Activated CD8-positive, alpha-beta T cell treated with anti-CD3 and anti-CD28 coated beads, Interleukin-2, amount 10 ng/mL, durations not matched to agents 7 days and 5 days (primary cell): Measurements from ENCODE around the gene DYNLRB1. TPM values are rescaled to one million over a fixed set of nuclear protein-coding genes. Genes with fewer than 3 reads are reported as not detected.

Experiments used
- ATAC-seq: fragments of 150-1000 bp; cut with Tn5 transposase; one replicate; pipeline ENCODE4 v1.10.0; 2021; ENCODE audit warnings: moderate library complexity
- CTCF ChIA-PET: fragments of 350-600 bp; sonication (Branson Sonifier 250); formaldehyde crosslinking; loops from one replicate; lab custom pipeline; 2021; ENCODE audit warnings: antibody characterized with exemption; lab: Charles Lee
- POLR2A ChIA-PET: fragments of 350-600 bp; sonication (Branson Sonifier 250); formaldehyde crosslinking; loops from one replicate; lab custom pipeline; 2021; ENCODE audit warnings: antibody characterized with exemption; lab: Charles Lee
- DNase-seq: peaks from one replicate; pipeline ENCODE4 v3.0.0-alpha.2; 2020
- H3K27ac Mint-ChIP-seq: one replicate; pipeline ENCODE4 v1.8.0; 2021; ENCODE audit warnings: mild to moderate bottlenecking, mixed read lengths
- H3K27me3 Mint-ChIP-seq: one replicate; pipeline ENCODE4 v1.8.0; 2021; ENCODE audit warnings: low read depth, mixed read lengths
- H3K36me3 Mint-ChIP-seq: one replicate; pipeline ENCODE4 v1.8.0; 2021; ENCODE audit warnings: low read depth, mixed read lengths
- H3K4me1 Mint-ChIP-seq: one replicate; pipeline ENCODE4 v1.8.0; 2021; ENCODE audit warnings: low read depth, mixed read lengths
- H3K4me3 Mint-ChIP-seq: one replicate; pipeline ENCODE4 v1.8.0; 2021; ENCODE audit warnings: mild to moderate bottlenecking, mixed read lengths
- H3K9me3 Mint-ChIP-seq: one replicate; pipeline ENCODE4 v1.8.0; 2022; ENCODE audit warnings: mixed read lengths; ENCODE audit not compliant: insufficient read depth
- total RNA-seq, 2 experiments: library from RNA; stranded (reverse); gene quantifications; one replicate each; pipeline ENCODE4 v1.2.3, GENCODE V29; 2021

DYNLRB1 gene
- total RNA-seq, 2 experiments from 2014 or later = 91.9 to 103 TPM

- ATAC-seq (peak; percentile 83), DNase-seq (peak; percentile 40)
- no peak overlapping the region for H3K4me3 Mint-ChIP-seq
- H3K27me3 Mint-ChIP-seq = no peaks in the 10 kb centered on the region
- ChIA-PET CTCF (interaction anchor here (0.8 to 2.9 kb wide), 8 partner anchors 9 to 811 kb away, joined by 3 to 15 read pairs (median 3); no protein-coding TSS in a partner anchor), POLR2A (interaction anchor here (0.9 to 1.2 kb wide), 3 partner anchors 9 to 220 kb away, joined by 3 to 4 read pairs (median 3); no protein-coding TSS in a partner anchor)
- H3K36me3 Mint-ChIP-seq = peaks cover 15% of the 10 kb centered on the region
- H3K9me3 Mint-ChIP-seq = no peaks in the 10 kb centered on the region
- H3K4me1 Mint-ChIP-seq = peaks cover 9% of the 10 kb centered on the region
- H3K27ac Mint-ChIP-seq = no peak overlapping the region
Measured at GRCh38 chr20:34544109-34544796, 28.0 kb downstream of the DYNLRB1 start.

- DNase-seq (no peak), ATAC-seq (no peak)
- Mint-ChIP-seq H3K27me3 (no peaks in the 10 kb centered on the region), H3K4me1 (peaks cover 11% of the 10 kb centered on the region), H3K4me3 (no peak overlapping the region), H3K9me3 (no peaks in the 10 kb centered on the region), H3K36me3 (no peaks in the 10 kb centered on the region), H3K27ac (no peak overlapping the region)
- CTCF ChIA-PET = no interaction called here
- POLR2A ChIA-PET = no interaction called here
Measured at GRCh38 chr20:34546751-34547181, 30.5 kb downstream of the DYNLRB1 start.

- H3K4me1 Mint-ChIP-seq = peaks cover 11% of the 10 kb centered on the region
- ChIA-PET CTCF (no interaction called here), POLR2A (no interaction called here)
- DNase-seq (no peak), ATAC-seq (no peak)
- H3K4me3 Mint-ChIP-seq = no peak overlapping the region
- no peaks in the 10 kb centered on the region for H3K36me3 Mint-ChIP-seq
- no peaks in the 10 kb centered on the region for H3K27me3 Mint-ChIP-seq
- H3K27ac Mint-ChIP-seq = no peak overlapping the region
- no peaks in the 10 kb centered on the region for H3K9me3 Mint-ChIP-seq
Measured at GRCh38 chr20:34547844-34548613, 31.8 kb downstream of the DYNLRB1 start.

GRCh38 chr20:34549291-34549928 is 33.2 kb downstream of the DYNLRB1 start:
- no peaks in the 10 kb centered on the region for H3K36me3 Mint-ChIP-seq
- no peak overlapping the region for H3K27ac Mint-ChIP-seq
- ATAC-seq = peak; percentile 43
- CTCF ChIA-PET = no interaction called here
- POLR2A ChIA-PET = no interaction called here
- H3K4me1 Mint-ChIP-seq = peaks cover 7% of the 10 kb centered on the region
- H3K4me3 Mint-ChIP-seq = no peak overlapping the region
- no peak for DNase-seq
- no peaks in the 10 kb centered on the region for H3K27me3 Mint-ChIP-seq
- no peaks in the 10 kb centered on the region for H3K9me3 Mint-ChIP-seq

GRCh38 chr20:34549929-34550305 is 33.7 kb downstream of the DYNLRB1 start:
- no peak overlapping the region for H3K4me3 Mint-ChIP-seq
- DNase-seq (no peak), ATAC-seq (no peak)
- no peaks in the 10 kb centered on the region for H3K36me3 Mint-ChIP-seq
- no peaks in the 10 kb centered on the region for H3K9me3 Mint-ChIP-seq
- H3K27ac Mint-ChIP-seq = no peak overlapping the region
- H3K4me1 Mint-ChIP-seq = peaks cover 2% of the 10 kb centered on the region
- POLR2A ChIA-PET = no interaction called here
- no peaks in the 10 kb centered on the region for H3K27me3 Mint-ChIP-seq
- CTCF ChIA-PET = no interaction called here

GRCh38 chr20:34552569-34552968 is 36.3 kb downstream of the DYNLRB1 start:
- H3K36me3 Mint-ChIP-seq = no peaks in the 10 kb centered on the region
- H3K27me3 Mint-ChIP-seq = no peaks in the 10 kb centered on the region
- DNase-seq (no peak), ATAC-seq (no peak)
- H3K4me1 Mint-ChIP-seq = peaks cover 8% of the 10 kb centered on the region
- POLR2A ChIA-PET = interaction anchor here (1.2 kb wide), 1 partner anchor 8 kb away, joined by 4 read pairs; no protein-coding TSS in a partner anchor
- no peak overlapping the region for H3K27ac Mint-ChIP-seq
- no peak overlapping the region for H3K4me3 Mint-ChIP-seq
- CTCF ChIA-PET = no interaction called here
- H3K9me3 Mint-ChIP-seq = no peaks in the 10 kb centered on the region

GRCh38 chr20:34553366-34553867 is 37.2 kb downstream of the DYNLRB1 start:
- Mint-ChIP-seq H3K4me1 (peaks cover 14% of the 10 kb centered on the region), H3K4me3 (no peak overlapping the region), H3K27me3 (no peaks in the 10 kb centered on the region), H3K27ac (no peak overlapping the region), H3K9me3 (no peaks in the 10 kb centered on the region), H3K36me3 (peaks cover 3% of the 10 kb centered on the region)
- ATAC-seq = no peak
- CTCF ChIA-PET = interaction anchor here (0.8 to 0.9 kb wide), 2 partner anchors 9 to 15 kb away, joined by 3 to 5 read pairs; no protein-coding TSS in a partner anchor
- DNase-seq = no peak
- POLR2A ChIA-PET = interaction anchor here (1.2 kb wide), 1 partner anchor 9 kb away, joined by 4 read pairs; no protein-coding TSS in a partner anchor

GRCh38 chr20:34557936-34558319 is 41.7 kb downstream of the DYNLRB1 start:
- CTCF ChIA-PET = interaction anchor here (0.7 to 1.9 kb wide), 7 partner anchors 17 to 245 kb away, joined by 3 to 11 read pairs (median 4); no protein-coding TSS in a partner anchor
- ATAC-seq (no peak), DNase-seq (no peak)
- no peaks in the 10 kb centered on the region for H3K9me3 Mint-ChIP-seq
- H3K36me3 Mint-ChIP-seq = peaks cover 3% of the 10 kb centered on the region
- H3K27me3 Mint-ChIP-seq = no peaks in the 10 kb centered on the region
- peaks cover 13% of the 10 kb centered on the region for H3K4me1 Mint-ChIP-seq
- peak overlapping the region; percentile 76 for H3K4me3 Mint-ChIP-seq
- POLR2A ChIA-PET = interaction anchor here (0.8 kb wide), 1 partner anchor 120 kb away, joined by 4 read pairs; no protein-coding TSS in a partner anchor
- H3K27ac Mint-ChIP-seq = peak overlapping the region; percentile 84

- DNase-seq = peak; percentile 92
- ATAC-seq = peak; percentile 87
- Mint-ChIP-seq H3K27me3 (no peaks in the 10 kb centered on the region), H3K4me1 (peaks cover 13% of the 10 kb centered on the region), H3K9me3 (no peaks in the 10 kb centered on the region), H3K27ac (peak within 1 kb of the TSS; percentile 84), H3K36me3 (peaks cover 3% of the 10 kb centered on the region), H3K4me3 (peak within 1 kb of the TSS; percentile 76)
- POLR2A ChIA-PET = interaction anchor here (1.1 to 1.2 kb wide), 2 partner anchors 42 to 125 kb away, joined by 3 read pairs; partner anchors contain the start of gene DYNLRB1
- CTCF ChIA-PET = interaction anchor here (0.9 to 1.9 kb wide), 6 partner anchors 25 to 246 kb away, joined by 3 to 11 read pairs (median 4); no protein-coding TSS in a partner anchor
Measured at GRCh38 chr20:34558320-34559218, 42.3 kb downstream of the DYNLRB1 start, which contains the start of gene MAP1LC3A. TSS of gene MAP1LC3A (plus strand) at chr20:34558718. CDS start at chr20:34558869, 151 bp downstream.

- H3K9me3 Mint-ChIP-seq = no peaks in the 10 kb centered on the region
- CTCF ChIA-PET = interaction anchor here (1.8 kb wide), 1 partner anchor 24 kb away, joined by 5 read pairs; no protein-coding TSS in a partner anchor
- no peak for DNase-seq
- POLR2A ChIA-PET = interaction anchor here (1.1 to 1.2 kb wide), 2 partner anchors 43 to 124 kb away, joined by 3 read pairs; partner anchors contain the start of gene DYNLRB1
- H3K27ac Mint-ChIP-seq = peak overlapping the region; percentile 64
- peaks cover 16% of the 10 kb centered on the region for H3K4me1 Mint-ChIP-seq
- H3K36me3 Mint-ChIP-seq = peaks cover 3% of the 10 kb centered on the region
- no peaks in the 10 kb centered on the region for H3K27me3 Mint-ChIP-seq
- peak overlapping the region; percentile 58 for H3K4me3 Mint-ChIP-seq
- ATAC-seq = no peak
Measured at GRCh38 chr20:34559311-34560140, 43.3 kb downstream of the DYNLRB1 start.
